Duodenal mucosa (tissue), 2 donors: ENCODE data around the gene VPS8.
"Not testable (repeated sequence)": the region's sequence is repeated elsewhere in the genome, so short reads cannot be mapped to it uniquely, and the experiment has no call there.

Experiments
- H3K27ac ChIP-seq: one replicate; pipeline ENCODE4 v1.7.0; 2013; ENCODE audit warnings: low read depth, low read length
- H3K27me3 ChIP-seq, 2 donors: one replicate each; pipeline ENCODE4 v1.7.0; 2013; ENCODE audit warnings: low read length in 2 of 2, control low read depth in 1 of 2; ENCODE audit not compliant: insufficient read depth in 2 of 2, control insufficient read depth in 1 of 2
- H3K36me3 ChIP-seq, 2 donors: one replicate each; pipeline ENCODE4 v1.7.0; 2013; ENCODE audit warnings: low read length in 2 of 2, control low read depth in 1 of 2; ENCODE audit not compliant: insufficient read depth in 2 of 2, control insufficient read depth in 1 of 2
- H3K4me1 ChIP-seq, 2 donors: one replicate each; pipeline ENCODE4 v1.7.0; 2013; ENCODE audit warnings: low read length in 2 of 2, control low read depth in 1 of 2; ENCODE audit not compliant: insufficient read depth in 2 of 2, control insufficient read depth in 1 of 2
- H3K4me3 ChIP-seq, 2 donors: one replicate each; pipeline ENCODE4 v1.7.0; 2013; ENCODE audit warnings: low read length in 2 of 2, low read depth in 1 of 2
- H3K9ac ChIP-seq, 2 donors: one replicate each; pipeline ENCODE4 v1.7.0; 2013; ENCODE audit warnings: low read length in 2 of 2, low read depth in 1 of 2
- H3K9me3 ChIP-seq, 2 donors: one replicate each; pipeline ENCODE4 v1.7.0; 2013; ENCODE audit warnings: low read length in 2 of 2, control low read depth in 1 of 2; ENCODE audit not compliant: control insufficient read depth in 1 of 2

The VPS8 gene

DNA sequence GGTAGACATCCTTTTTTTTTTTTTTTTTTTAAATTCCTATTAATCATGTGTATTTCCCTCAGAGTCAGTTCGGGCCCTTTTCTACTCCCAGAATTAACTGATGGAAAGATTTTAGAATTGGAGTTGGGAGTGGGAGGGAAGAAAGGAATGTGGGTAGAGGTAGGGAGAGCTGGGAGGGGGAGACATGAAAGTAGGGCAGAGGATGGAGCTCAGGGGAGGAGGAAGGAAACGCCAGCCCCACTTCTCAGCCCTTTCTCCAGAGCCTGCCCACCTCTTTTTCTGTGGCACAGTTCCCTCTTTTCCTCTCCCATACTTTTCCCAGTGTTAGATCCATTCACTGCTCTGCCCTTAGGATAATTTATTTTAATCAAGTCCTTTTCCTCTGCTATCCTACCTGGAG is 129.4 kb downstream of the VPS8 start:
- H3K27ac ChIP-seq: no peak overlapping the region
- H3K4me1 ChIP-seq: no peaks in the 10 kb centered on the region

DNA sequence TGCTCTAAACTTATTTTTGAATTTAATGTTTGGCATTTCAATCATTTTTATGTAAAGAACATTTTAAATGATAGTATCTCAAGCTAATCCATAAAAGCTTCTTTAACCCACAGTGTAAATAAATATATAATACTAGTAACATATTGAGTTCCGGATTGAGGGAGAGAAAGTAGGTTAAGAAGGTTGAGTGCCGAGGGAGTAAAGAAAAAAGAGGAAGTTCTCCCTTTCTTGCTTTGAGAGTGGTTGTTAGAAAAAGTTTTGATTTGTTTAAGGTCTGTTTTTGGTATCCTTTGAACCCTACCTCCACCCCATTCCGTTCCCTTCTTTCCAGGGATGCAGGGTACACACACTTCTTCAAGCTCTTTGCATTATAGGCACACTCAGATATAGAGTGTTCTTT is 130.8 kb downstream of the VPS8 start:
- Histone ChIP-seq H3K9me3 (no peaks in the 10 kb centered on the region), H3K9ac (no peak overlapping the region), H3K27ac (no peak overlapping the region), H3K4me3 (no peak overlapping the region), H3K27me3 (no peaks in the 10 kb centered on the region), H3K36me3 (peaks cover 4 to 27% of the 10 kb centered on the region in 2 donors), H3K4me1 (no peaks in the 10 kb centered on the region)

More for the DNA sequence above, 129.4 kb downstream of the VPS8 start:
- peaks cover 4 to 35% of the 10 kb centered on the region in 2 donors for H3K36me3 ChIP-seq
- H3K4me3 ChIP-seq: no peak overlapping the region
- H3K9ac ChIP-seq: no peak overlapping the region
- H3K27me3 ChIP-seq: no peaks in the 10 kb centered on the region
- no peaks in the 10 kb centered on the region for H3K9me3 ChIP-seq

DNA sequence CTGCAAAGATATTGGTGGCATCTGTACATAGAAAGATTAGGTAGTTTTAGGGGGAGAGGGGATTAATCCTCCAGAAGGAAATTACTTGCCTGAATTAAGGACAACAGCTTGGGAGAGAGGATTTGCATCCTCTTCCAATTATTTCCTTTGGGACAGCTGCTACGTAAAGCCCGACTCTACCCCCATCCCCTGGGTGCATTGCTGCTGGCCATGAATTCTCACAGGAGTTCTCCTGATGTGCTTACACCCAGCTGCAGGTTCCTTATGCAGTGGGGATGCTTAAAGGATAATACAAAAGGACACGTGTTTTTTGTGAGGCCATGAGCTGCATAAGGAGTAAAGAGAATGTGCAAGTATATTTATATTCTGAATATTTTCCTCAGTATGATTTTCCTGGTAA is 132.3 kb downstream of the VPS8 start:
- Histone ChIP-seq H3K36me3 (peaks cover 4 to 24% of the 10 kb centered on the region in 2 donors), H3K4me3 (no peak overlapping the region), H3K9ac (no peak overlapping the region)

DNA sequence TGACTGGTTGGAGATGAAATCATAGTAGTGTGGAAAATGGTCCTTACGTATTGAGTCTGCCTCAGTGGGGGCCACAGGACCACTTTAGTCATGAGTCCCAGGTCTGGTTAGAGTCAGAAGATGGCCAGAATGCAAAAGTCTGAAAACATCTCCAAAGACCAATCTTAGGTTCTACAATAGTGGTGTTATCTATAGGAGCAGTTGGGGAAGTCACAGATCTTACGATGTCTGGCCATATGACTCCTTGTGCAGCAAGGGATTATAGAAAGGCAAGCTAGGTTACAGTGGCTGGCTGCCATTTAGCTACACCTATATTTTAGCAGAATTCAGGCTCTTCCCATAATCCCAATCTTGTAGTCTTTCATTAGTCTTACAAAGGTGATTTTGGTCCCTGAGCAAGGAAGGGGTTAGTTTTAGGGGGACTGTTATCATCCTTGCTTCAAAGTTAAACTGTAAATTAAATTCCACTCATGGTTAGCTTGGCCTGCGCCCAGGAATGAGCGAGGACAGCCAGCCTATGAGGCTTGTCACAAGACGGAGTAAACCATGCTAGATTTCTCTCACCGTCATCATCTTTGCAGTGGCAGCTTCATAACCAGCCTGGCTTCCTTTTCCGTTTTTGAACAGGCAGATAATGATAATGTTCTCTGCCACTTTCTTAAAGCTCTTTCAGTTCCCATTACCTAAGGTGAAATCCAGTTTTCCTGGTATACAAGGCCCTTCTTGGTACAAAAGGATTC is 134.1 kb downstream of the VPS8 start:
- no peaks in the 10 kb centered on the region for H3K4me1 ChIP-seq
- H3K9ac ChIP-seq: no peak overlapping the region
- H3K36me3 ChIP-seq: peaks cover 0 to 18% of the 10 kb centered on the region in 2 donors
- no peaks in the 10 kb centered on the region for H3K9me3 ChIP-seq
- no peaks in the 10 kb centered on the region for H3K27me3 ChIP-seq
- no peak overlapping the region for H3K4me3 ChIP-seq
- no peak overlapping the region for H3K27ac ChIP-seq

More for the DNA sequence above, 132.3 kb downstream of the VPS8 start:
- Histone ChIP-seq H3K27ac (no peak overlapping the region), H3K27me3 (no peaks in the 10 kb centered on the region), H3K4me1 (no peaks in the 10 kb centered on the region), H3K9me3 (no peaks in the 10 kb centered on the region)

DNA sequence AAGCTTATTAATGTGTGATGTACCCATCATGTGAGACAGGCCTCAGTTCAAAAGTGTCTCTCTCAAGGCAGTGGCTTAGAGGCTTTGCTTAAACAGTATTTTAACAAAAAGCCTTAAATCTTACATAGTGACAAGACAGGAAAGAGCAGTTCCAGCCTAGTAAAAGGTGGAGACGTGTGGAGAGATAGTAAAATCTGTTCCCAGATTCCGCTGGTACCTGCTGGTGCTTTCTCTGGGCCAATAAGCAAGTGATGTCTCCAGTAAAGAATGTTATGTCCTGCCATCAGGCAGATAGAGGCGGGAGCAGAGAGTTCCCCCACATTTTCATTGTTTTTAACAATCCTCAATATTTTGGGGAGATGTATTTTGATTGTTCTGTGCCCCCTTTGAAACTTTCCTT is 135.0 kb downstream of the VPS8 start:
- Histone ChIP-seq H3K27me3 (no peaks in the 10 kb centered on the region), H3K4me1 (no peaks in the 10 kb centered on the region), H3K9ac (no peak overlapping the region), H3K27ac (no peak overlapping the region), H3K36me3 (peaks cover 0 to 18% of the 10 kb centered on the region in 2 donors), H3K4me3 (no peak overlapping the region), H3K9me3 (no peaks in the 10 kb centered on the region)

DNA sequence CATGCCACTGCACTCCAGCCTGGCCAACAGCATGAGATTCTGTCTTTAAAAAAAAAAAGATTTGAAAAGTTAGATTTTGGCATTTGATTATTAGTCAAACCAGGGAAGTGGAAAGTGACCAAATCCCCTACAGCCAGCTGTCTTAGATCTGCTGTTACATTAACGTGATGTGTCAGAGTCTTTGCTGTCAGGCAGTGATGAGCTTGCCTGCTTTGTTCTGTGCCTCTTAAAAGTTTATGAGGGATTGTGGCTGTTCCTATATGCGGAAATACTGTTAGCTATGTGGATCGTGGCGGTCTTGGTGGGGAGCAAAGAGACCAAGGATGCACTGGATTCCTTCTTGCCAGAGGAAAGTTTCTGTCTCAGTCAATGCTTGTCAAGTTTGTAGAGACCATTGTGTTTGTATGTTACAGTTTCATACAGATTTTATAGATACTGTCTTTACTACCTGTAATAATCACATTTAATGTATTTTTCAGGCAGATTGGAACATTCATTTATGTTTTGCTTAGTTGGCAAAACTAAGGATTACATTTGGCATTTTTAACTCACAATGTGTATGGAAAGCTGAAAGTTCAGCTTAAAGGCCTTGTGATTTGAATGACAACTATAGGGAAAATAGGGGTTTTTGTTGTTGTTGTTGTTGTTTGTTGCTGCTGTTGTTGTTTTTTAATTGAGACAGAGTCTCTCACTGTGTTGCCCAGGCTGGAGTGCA is 137.4 kb downstream of the VPS8 start:
- Histone ChIP-seq H3K27me3 (no peaks in the 10 kb centered on the region), H3K27ac (no peak overlapping the region), H3K4me1 (no peaks in the 10 kb centered on the region), H3K9me3 (no peaks in the 10 kb centered on the region), H3K36me3 (peaks cover 0 to 8% of the 10 kb centered on the region in 2 donors), H3K9ac (no peak overlapping the region), H3K4me3 (no peak overlapping the region)

DNA sequence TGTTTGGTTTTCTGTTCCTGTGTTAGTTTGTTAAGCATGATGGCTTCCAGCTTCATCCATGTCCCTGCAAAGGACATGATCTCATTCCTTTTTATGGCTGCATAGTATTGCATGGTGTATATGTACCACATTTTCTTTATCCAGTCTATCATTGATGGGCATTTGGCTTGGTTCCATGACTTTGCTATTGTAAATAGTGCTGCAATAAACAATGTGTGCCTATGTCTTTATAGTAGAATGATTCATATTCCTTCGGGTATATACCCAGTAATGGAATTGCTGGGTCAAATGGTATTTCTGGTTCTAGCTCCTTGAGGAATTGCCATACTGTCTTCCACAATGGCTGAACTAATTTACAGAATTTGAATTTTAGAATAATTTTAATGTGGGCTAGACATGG is 138.8 kb downstream of the VPS8 start:
- H3K27me3 ChIP-seq, H3K27ac ChIP-seq, H3K9ac ChIP-seq, H3K36me3 ChIP-seq, H3K4me1 ChIP-seq, H3K4me3 ChIP-seq, H3K9me3 ChIP-seq: not testable (repeated sequence)

DNA sequence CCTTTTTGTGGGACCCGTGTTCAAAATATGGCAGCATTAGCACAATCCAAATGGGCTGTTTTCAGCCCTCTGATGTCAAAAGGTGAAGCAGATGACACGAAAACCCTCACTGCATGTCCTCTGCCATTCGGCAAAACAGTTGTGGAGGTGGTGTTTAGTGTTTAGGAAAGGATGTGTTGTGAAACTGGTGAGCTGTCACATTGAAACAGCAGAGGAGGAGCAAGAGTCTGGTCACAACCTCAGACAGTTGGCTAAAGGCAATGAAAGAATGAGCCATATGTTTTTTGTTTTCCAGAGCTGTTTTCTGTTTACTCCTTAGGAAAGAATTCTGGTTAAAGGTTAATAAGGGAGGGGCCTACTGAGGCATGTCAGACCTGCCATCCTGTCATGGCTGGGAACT is 140.7 kb downstream of the VPS8 start:
- peaks cover 0 to 10% of the 10 kb centered on the region in 2 donors for H3K36me3 ChIP-seq
- H3K4me3 ChIP-seq: no peak overlapping the region
- no peak overlapping the region for H3K27ac ChIP-seq
- no peaks in the 10 kb centered on the region for H3K9me3 ChIP-seq
- no peak overlapping the region for H3K9ac ChIP-seq
- H3K27me3 ChIP-seq: no peaks in the 10 kb centered on the region
- H3K4me1 ChIP-seq: no peaks in the 10 kb centered on the region

DNA sequence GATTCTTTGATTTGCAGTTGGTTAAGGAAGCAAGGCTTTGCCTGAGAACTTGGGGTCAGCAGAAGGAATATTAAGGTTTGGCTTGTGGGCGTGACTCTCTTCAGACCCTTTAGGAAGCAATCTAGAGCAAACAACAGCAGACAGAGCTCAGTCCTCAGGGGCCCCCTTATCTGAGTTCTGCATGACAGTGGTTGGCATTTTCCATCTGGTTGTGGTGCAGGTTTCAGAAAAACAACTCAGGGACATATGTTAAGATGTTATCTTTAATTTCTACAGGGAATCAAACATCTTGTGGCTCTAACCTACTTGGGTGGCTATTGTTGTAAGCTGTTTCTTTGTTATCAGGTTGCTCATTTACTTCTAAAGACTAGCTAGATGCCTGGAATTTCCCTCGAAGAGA is 141.4 kb downstream of the VPS8 start:
- H3K27me3 ChIP-seq: no peaks in the 10 kb centered on the region
- no peak overlapping the region for H3K4me3 ChIP-seq
- H3K9me3 ChIP-seq: no peaks in the 10 kb centered on the region
- H3K9ac ChIP-seq: no peak overlapping the region
- H3K27ac ChIP-seq: no peak overlapping the region
- no peaks in the 10 kb centered on the region for H3K4me1 ChIP-seq
- H3K36me3 ChIP-seq: peaks cover 0 to 18% of the 10 kb centered on the region in 2 donors

DNA sequence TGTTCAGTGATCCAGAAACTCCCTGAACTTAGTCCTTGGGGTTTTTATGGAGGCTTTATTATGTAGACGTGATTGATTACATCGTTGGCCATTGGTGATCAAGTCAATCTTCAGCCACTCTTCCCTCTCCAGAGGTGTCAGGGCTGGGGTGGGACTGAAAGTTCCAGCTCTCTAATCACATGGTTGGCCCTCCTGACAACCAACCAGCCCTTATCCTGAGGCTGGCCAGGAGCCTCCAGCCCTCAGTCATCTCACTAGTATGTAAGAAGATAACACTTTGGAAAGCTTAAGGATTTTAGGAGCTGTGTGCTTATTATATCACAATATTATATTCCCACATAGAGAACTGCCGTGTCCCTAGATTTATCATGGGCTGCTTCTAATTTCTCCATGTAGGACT is 142.3 kb downstream of the VPS8 start:
- Histone ChIP-seq H3K9me3 (no peaks in the 10 kb centered on the region), H3K36me3 (peaks cover 0 to 18% of the 10 kb centered on the region in 2 donors), H3K4me1 (no peaks in the 10 kb centered on the region), H3K27me3 (no peaks in the 10 kb centered on the region), H3K9ac (no peak overlapping the region), H3K4me3 (no peak overlapping the region), H3K27ac (no peak overlapping the region)
